Prostate gland (tissue), 2 donors: ENCODE measurements around the gene RNF43. TPM values are rescaled to one million over a fixed set of nuclear protein-coding genes. Genes with fewer than 3 reads are reported as not detected.

Source experiments
- DNase-seq: peaks from one replicate; pipeline ENCODE4 v3.0.0-alpha.2; 2019; ENCODE audit warnings: low spot score
- H3K27ac ChIP-seq, 2 donors: fragments of 200-600 bp; sonication (generic); 2 replicates each; pipeline ENCODE4 v1.5.1; 2017 to 2019
- H3K27me3 ChIP-seq: fragments of 200-600 bp; sonication (generic); replicated peaks from 2 replicates; pipeline ENCODE4 v1.5.1; 2019; ENCODE audit not compliant: insufficient read depth
- H3K36me3 ChIP-seq, 2 donors: fragments of 200-600 bp; sonication (generic); 1 replicate in 1 of 2; 2 replicates in 1 of 2; pipeline versions ENCODE4 v1.5.1 to v1.8.1; 2017 to 2019
- H3K4me1 ChIP-seq: fragments of 200-600 bp; sonication (generic); replicated peaks from 2 replicates; pipeline ENCODE4 v1.5.1; 2019
- H3K4me3 ChIP-seq, 2 donors: fragments of 200-600 bp; sonication (generic); 2 replicates each; pipeline ENCODE4 v1.5.1; 2017 to 2019
- H3K9me3 ChIP-seq: fragments of 200-600 bp; sonication (generic); 2 replicates; pipeline ENCODE4 v1.5.1; 2017
- CTCF ChIP-seq, 4 experiments: fragments of 200-600 bp in 2 of 4; fragments of 450-650 bp in 2 of 4; sonication (generic) in 2 of 4; IDR thresholded peaks; 1 replicate in 3 of 4; 2 replicates in 1 of 4; pipeline ENCODE4 v1.5.1; 2016 to 2019; ENCODE audit warnings: antibody characterized with exemption in 4 of 4, mild to moderate bottlenecking in 2 of 4, moderate library complexity in 2 of 4
- POLR2A ChIP-seq: fragments of 450-650 bp; IDR thresholded peaks from one replicate; pipeline ENCODE4 v1.6.1; 2016; ENCODE audit warnings: antibody characterized with exemption, mild to moderate bottlenecking
- POLR2AphosphoS5 ChIP-seq: sonication (generic); formaldehyde crosslinking; IDR thresholded peaks from one replicate; pipeline ENCODE4 v1.6.1; 2017; ENCODE audit warnings: antibody characterized with exemption
- WGBS: methylation state at CpG from one replicate; pipeline ENCODE4 v1.1.5; 2018; 5-methylcytosine and 5-hydroxymethylcytosine counted together
- intact Hi-C: fragments of 100-400 bp; cut with DNase I; formaldehyde crosslinking; loops from one replicate; pipeline ENCODE4 v1.14.2; 2022
- total RNA-seq, 2 donors: library from RNA; depleted of rRNA; stranded (reverse); fragments of >200 nt; gene quantifications; one replicate each; pipeline ENCODE4 v1.1.0, GENCODE V29; 2016

Gene RNF43
- total RNA-seq, 2 donors from 2014 or later = 29.3 to 31.9 TPM

- intact Hi-C loops = no loop called here
- H3K4me3 ChIP-seq = no peak overlapping the region
- H3K27me3 ChIP-seq = no peaks in the 10 kb centered on the region
- no peaks in the 10 kb centered on the region for H3K4me1 ChIP-seq
- DNase-seq = no peak
- 98% methylated on average over 1 of the region's 1 CpG for WGBS
- no peaks in the 10 kb centered on the region for H3K9me3 ChIP-seq
- no peak for TF ChIP-seq POLR2AphosphoS5
- H3K36me3 ChIP-seq = no peaks in the 10 kb centered on the region
- H3K27ac ChIP-seq = no peak overlapping the region
Measured at GRCh38 chr17:58373923-58374322, 43.4 kb downstream of the RNF43 start.

GRCh38 chr17:58373003-58373402 lies 44.3 kb downstream of the RNF43 start:
- H3K27me3 ChIP-seq = no peaks in the 10 kb centered on the region
- no peak overlapping the region for H3K4me3 ChIP-seq
- no peaks in the 10 kb centered on the region for H3K9me3 ChIP-seq
- no peak for DNase-seq
- no peaks in the 10 kb centered on the region for H3K36me3 ChIP-seq
- intact Hi-C loops = no loop called here
- WGBS = 82% methylated on average over 5 of the region's 5 CpGs
- TF ChIP-seq POLR2AphosphoS5 = no peak
- TF ChIP-seq CTCF (IDR thresholded peaks at IDR 0.05) = no peak
- no peak for TF ChIP-seq POLR2A
- H3K27ac ChIP-seq = no peak overlapping the region
- no peaks in the 10 kb centered on the region for H3K4me1 ChIP-seq

GRCh38 chr17:58371300-58371950 lies 45.9 kb downstream of the RNF43 start:
- Histone ChIP-seq H3K36me3 (no peaks in the 10 kb centered on the region), H3K4me3 (no peak overlapping the region), H3K9me3 (no peaks in the 10 kb centered on the region), H3K27me3 (no peaks in the 10 kb centered on the region), H3K4me1 (no peaks in the 10 kb centered on the region), H3K27ac (no peak overlapping the region)
- 78% methylated on average over 6 of the region's 6 CpGs for WGBS
- DNase-seq = no peak
- TF ChIP-seq CTCF (IDR thresholded peaks at IDR 0.05) = no peak
- TF ChIP-seq POLR2A = no peak
- no peak for TF ChIP-seq POLR2AphosphoS5
- intact Hi-C loops = no loop called here

GRCh38 chr17:58370716-58371115 lies 46.6 kb downstream of the RNF43 start:
- Histone ChIP-seq H3K4me3 (no peak overlapping the region), H3K4me1 (no peaks in the 10 kb centered on the region), H3K27me3 (no peaks in the 10 kb centered on the region), H3K36me3 (no peaks in the 10 kb centered on the region), H3K27ac (no peak overlapping the region), H3K9me3 (no peaks in the 10 kb centered on the region)
- intact Hi-C loops = no loop called here
- no peak for DNase-seq
- TF ChIP-seq CTCF (IDR thresholded peaks at IDR 0.05) = no peak
- no peak for TF ChIP-seq POLR2AphosphoS5
- no peak for TF ChIP-seq POLR2A
- WGBS = 86% methylated on average over 9 of the region's 9 CpGs

- no peak for DNase-seq
- intact Hi-C loops = no loop called here
- H3K4me1 ChIP-seq = no peaks in the 10 kb centered on the region
- TF ChIP-seq CTCF (IDR thresholded peaks at IDR 0.05) (no peak), POLR2AphosphoS5 (no peak), POLR2A (no peak)
- no peak overlapping the region for H3K27ac ChIP-seq
- H3K27me3 ChIP-seq = no peaks in the 10 kb centered on the region
- no peak overlapping the region for H3K4me3 ChIP-seq
- H3K9me3 ChIP-seq = no peaks in the 10 kb centered on the region
- WGBS = 97% methylated on average over 5 of the region's 5 CpGs
- H3K36me3 ChIP-seq = no peaks in the 10 kb centered on the region
Measured at GRCh38 chr17:58370309-58370708, 47.0 kb downstream of the RNF43 start.
